IMR-90 (cell line): ENCODE results near the gene NFAT5.

Source experiments
- BHLHE40 ChIP-seq: fragments of 150-350 bp; IDR thresholded peaks from 2 replicates; pipeline ENCODE4 v1.6.1; 2016; ENCODE audit warnings: mild to moderate bottlenecking, low read depth, low read length
- CEBPB ChIP-seq: IDR thresholded peaks from 2 replicates; pipeline ENCODE4 v1.6.1; 2012; ENCODE audit warnings: low read depth, low read length, improper control_type of control experiment
- CHD1 ChIP-seq: IDR thresholded peaks from 2 replicates; pipeline ENCODE4 v1.6.1; 2012; ENCODE audit warnings: low read depth, low read length, improper control_type of control experiment
- CTCF ChIP-seq: conservative IDR thresholded peaks from 2 replicates; pipeline ENCODE4 v1.5.1; 2012; ENCODE audit warnings: mild to moderate bottlenecking, low read depth, low read length, improper control_type of control experiment
- FOS ChIP-seq: fragments of 150-350 bp; IDR thresholded peaks from 2 replicates; pipeline ENCODE4 v1.6.1; 2016; ENCODE audit warnings: low read depth, low read length
- MAFK ChIP-seq: IDR thresholded peaks from 2 replicates; pipeline ENCODE4 v1.6.1; 2012; ENCODE audit warnings: low read depth, low read length, improper control_type of control experiment
- MXI1 ChIP-seq: IDR thresholded peaks from 2 replicates; pipeline ENCODE4 v1.6.1; 2012; ENCODE audit warnings: low read depth, mild to moderate bottlenecking, low read length, moderate library complexity, borderline replicate concordance
- POLR2A ChIP-seq: IDR thresholded peaks from 2 replicates; pipeline ENCODE4 v1.6.1; 2012; ENCODE audit warnings: mild to moderate bottlenecking, low read depth, low read length
- RAD21 ChIP-seq: IDR thresholded peaks from 2 replicates; pipeline ENCODE4 v1.6.1; 2012; ENCODE audit warnings: low read length, improper control_type of control experiment
- RCOR1 ChIP-seq: IDR thresholded peaks from 2 replicates; pipeline ENCODE4 v1.6.1; 2012; ENCODE audit warnings: mild to moderate bottlenecking, low read length, improper control_type of control experiment; ENCODE audit not compliant: insufficient replicate concordance
- RFX5 ChIP-seq: IDR thresholded peaks from 2 replicates; pipeline ENCODE4 v1.8.0; 2012; ENCODE audit warnings: low read depth, mild to moderate bottlenecking, low read length, moderate library complexity
- SMC3 ChIP-seq: fragments of 150-350 bp; IDR thresholded peaks from 2 replicates; pipeline ENCODE4 v1.6.1; 2016; ENCODE audit warnings: low read depth, mild to moderate bottlenecking, antibody characterized with exemption, low read length, moderate library complexity
- USF2 ChIP-seq: fragments of 150-350 bp; IDR thresholded peaks from 2 replicates; pipeline ENCODE4 v1.6.1; 2017; ENCODE audit warnings: mild to moderate bottlenecking, antibody characterized with exemption, low read length, low read depth
- TF ChIP-seq, protein P1 (sequence below): fragments of 150-350 bp; IDR thresholded peaks from 2 replicates; pipeline ENCODE4 v1.6.1; 2016; ENCODE audit warnings: low read depth, mild to moderate bottlenecking, low read length, moderate library complexity, borderline replicate concordance

GRCh38 chr16:69647020-69647419 is 81.3 kb downstream of the NFAT5 start:
- TF ChIP-seq POLR2A (no peak), CTCF (no peak), RCOR1 (no peak), RAD21 (no peak), RFX5 (no peak), MXI1 (no peak), SMC3 (no peak), CHD1 (no peak), MAFK (no peak), CEBPB (no peak), BHLHE40 (no peak), USF2 (no peak), FOS (no peak)
- TF ChIP-seq, protein P1, sequence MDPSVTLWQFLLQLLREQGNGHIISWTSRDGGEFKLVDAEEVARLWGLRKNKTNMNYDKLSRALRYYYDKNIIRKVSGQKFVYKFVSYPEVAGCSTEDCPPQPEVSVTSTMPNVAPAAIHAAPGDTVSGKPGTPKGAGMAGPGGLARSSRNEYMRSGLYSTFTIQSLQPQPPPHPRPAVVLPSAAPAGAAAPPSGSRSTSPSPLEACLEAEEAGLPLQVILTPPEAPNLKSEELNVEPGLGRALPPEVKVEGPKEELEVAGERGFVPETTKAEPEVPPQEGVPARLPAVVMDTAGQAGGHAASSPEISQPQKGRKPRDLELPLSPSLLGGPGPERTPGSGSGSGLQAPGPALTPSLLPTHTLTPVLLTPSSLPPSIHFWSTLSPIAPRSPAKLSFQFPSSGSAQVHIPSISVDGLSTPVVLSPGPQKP, result no peak
